Measurements from ENCODE around the gene ANTXRL. TPM values are rescaled to one million over a fixed set of nuclear protein-coding genes. Genes with fewer than 3 reads are reported as not detected.
A peak's percentile ranks its signal among the peaks of the same experiment; 100 is the strongest.
"Not testable (repeated sequence)": the region's sequence is repeated elsewhere in the genome, so short reads cannot be mapped to it uniquely, and the experiment has no call there.

Gene ANTXRL
- polyA plus RNA-seq, 6 donors from 2014 or later, result not detected

GRCh38 chr10:46315071-46315860, 28.5 kb downstream of the ANTXRL start:
- not testable (repeated sequence) for H3K9me3 Mint-ChIP-seq

GRCh38 chr10:46317370-46317769, 30.6 kb downstream of the ANTXRL start:
- Mint-ChIP-seq H3K4me1 (no peaks in the 10 kb centered on the region), H3K27ac (no peak overlapping the region), H3K9me3 (no peaks in the 10 kb centered on the region), H3K36me3 (no peaks in the 10 kb centered on the region), H3K4me3 (no peak overlapping the region), H3K27me3 (no peaks in the 10 kb centered on the region)
- ATAC-seq (ENCODE audit: low read depth in 2 of 2) (no peak), DNase-seq (no peak)

More at GRCh38 chr10:46315071-46315860, 28.5 kb downstream of the ANTXRL start:
- H3K27me3 Mint-ChIP-seq; H3K36me3 Mint-ChIP-seq; ATAC-seq (ENCODE audit: low read depth in 2 of 2); DNase-seq; H3K27ac Mint-ChIP-seq; H3K4me3 Mint-ChIP-seq; H3K4me1 Mint-ChIP-seq: not testable (repeated sequence)

GRCh38 chr10:46317889-46318288, 31.1 kb downstream of the ANTXRL start:
- Mint-ChIP-seq H3K27me3 (no peaks in the 10 kb centered on the region), H3K9me3 (no peaks in the 10 kb centered on the region)

GRCh38 chr10:46318799-46319198, 32.0 kb downstream of the ANTXRL start:
- Mint-ChIP-seq H3K4me1 (no peaks in the 10 kb centered on the region), H3K4me3 (no peak overlapping the region), H3K27ac (no peak overlapping the region), H3K36me3 (no peaks in the 10 kb centered on the region), H3K9me3 (no peaks in the 10 kb centered on the region), H3K27me3 (no peaks in the 10 kb centered on the region)
- ATAC-seq (ENCODE audit: low read depth in 2 of 2), result no peak
- no peak for DNase-seq

More at GRCh38 chr10:46317889-46318288, 31.1 kb downstream of the ANTXRL start:
- no peak for DNase-seq
- no peak overlapping the region for H3K27ac Mint-ChIP-seq
- ATAC-seq (ENCODE audit: low read depth in 2 of 2), result no peak
- no peaks in the 10 kb centered on the region for H3K4me1 Mint-ChIP-seq
- H3K36me3 Mint-ChIP-seq, result no peaks in the 10 kb centered on the region
- H3K4me3 Mint-ChIP-seq, result no peak overlapping the region

- ATAC-seq (ENCODE audit: low read depth in 2 of 2), result no peak
- Mint-ChIP-seq H3K27ac (no peak overlapping the region), H3K27me3 (no peaks in the 10 kb centered on the region), H3K9me3 (no peaks in the 10 kb centered on the region), H3K4me1 (no peaks in the 10 kb centered on the region), H3K4me3 (no peak overlapping the region), H3K36me3 (no peaks in the 10 kb centered on the region)
- no peak for DNase-seq
Measured at GRCh38 chr10:46319389-46319788, 32.6 kb downstream of the ANTXRL start.

GRCh38 chr10:46321770-46322169, 35.0 kb downstream of the ANTXRL start:
- no peak for DNase-seq
- Mint-ChIP-seq H3K36me3 (no peaks in the 10 kb centered on the region), H3K4me1 (peaks cover 0 to under 1% (median 0%) of the 10 kb centered on the region in 3 donors), H3K27me3 (peaks cover 0 to 11% (median 5%) of the 10 kb centered on the region in 3 donors), H3K27ac (no peak overlapping the region), H3K9me3 (no peaks in the 10 kb centered on the region), H3K4me3 (no peak overlapping the region)
- ATAC-seq (ENCODE audit: low read depth in 2 of 2), result no peak

- Mint-ChIP-seq H3K4me3 (no peak overlapping the region), H3K9me3 (no peaks in the 10 kb centered on the region), H3K4me1 (peaks cover 0 to 3% (median 0%) of the 10 kb centered on the region in 3 donors), H3K36me3 (no peaks in the 10 kb centered on the region), H3K27ac (peak overlapping the region in 2 of 6 donors; percentile 4 to 16), H3K27me3 (peaks cover 0 to 18% (median 5%) of the 10 kb centered on the region in 3 donors)
- DNase-seq (no peak), ATAC-seq (ENCODE audit: low read depth in 2 of 2) (no peak)
Measured at GRCh38 chr10:46323176-46323575, 36.4 kb downstream of the ANTXRL start.

GRCh38 chr10:46325021-46325420, 38.2 kb downstream of the ANTXRL start:
- no peak overlapping the region for H3K4me3 Mint-ChIP-seq
- H3K4me1 Mint-ChIP-seq, result peaks cover 0 to 3% (median 0%) of the 10 kb centered on the region in 3 donors
- ATAC-seq (ENCODE audit: low read depth in 2 of 2), result no peak
- H3K27ac Mint-ChIP-seq, result no peak overlapping the region
- no peaks in the 10 kb centered on the region for H3K9me3 Mint-ChIP-seq
- no peaks in the 10 kb centered on the region for H3K36me3 Mint-ChIP-seq
- peaks cover 0 to 18% (median 5%) of the 10 kb centered on the region in 3 donors for H3K27me3 Mint-ChIP-seq
- DNase-seq, result no peak

- no peaks in the 10 kb centered on the region for H3K36me3 Mint-ChIP-seq
- DNase-seq, result no peak
- peak overlapping the region in 1 of 6 donors; percentile 17 for H3K27ac Mint-ChIP-seq
- H3K4me3 Mint-ChIP-seq, result no peak overlapping the region
- H3K9me3 Mint-ChIP-seq, result no peaks in the 10 kb centered on the region
- peaks cover 0 to 3% (median 0%) of the 10 kb centered on the region in 3 donors for H3K4me1 Mint-ChIP-seq
- H3K27me3 Mint-ChIP-seq, result peaks cover 5 to 18% (median 6%) of the 10 kb centered on the region in 3 donors
- no peak for ATAC-seq (ENCODE audit: low read depth in 2 of 2)
Measured at GRCh38 chr10:46326066-46326465, 39.3 kb downstream of the ANTXRL start.

- Mint-ChIP-seq H3K27me3 (peaks cover 5 to 18% (median 6%) of the 10 kb centered on the region in 3 donors), H3K4me3 (no peak overlapping the region), H3K36me3 (no peaks in the 10 kb centered on the region), H3K9me3 (no peaks in the 10 kb centered on the region), H3K27ac (peak overlapping the region in 1 of 6 donors; percentile 49), H3K4me1 (peaks cover 0 to 3% (median 0%) of the 10 kb centered on the region in 3 donors)
- no peak for DNase-seq
- ATAC-seq (ENCODE audit: low read depth in 2 of 2), result no peak
Measured at GRCh38 chr10:46326971-46327370, 40.2 kb downstream of the ANTXRL start.

GRCh38 chr10:46327685-46328084, 40.9 kb downstream of the ANTXRL start:
- Mint-ChIP-seq H3K36me3 (no peaks in the 10 kb centered on the region), H3K27ac (no peak overlapping the region)

GRCh38 chr10:46328853-46329689, 42.3 kb downstream of the ANTXRL start:
- H3K4me3 Mint-ChIP-seq, result no peak overlapping the region
- H3K4me1 Mint-ChIP-seq, result peaks cover 0 to 3% (median 0%) of the 10 kb centered on the region in 3 donors
- no peaks in the 10 kb centered on the region for H3K9me3 Mint-ChIP-seq
- DNase-seq, result no peak
- H3K27ac Mint-ChIP-seq, result peak overlapping the region in 1 of 6 donors; percentile 78
- no peaks in the 10 kb centered on the region for H3K36me3 Mint-ChIP-seq
- no peak for ATAC-seq (ENCODE audit: low read depth in 2 of 2)
- H3K27me3 Mint-ChIP-seq, result peaks cover 5 to 18% (median 6%) of the 10 kb centered on the region in 3 donors

More at GRCh38 chr10:46327685-46328084, 40.9 kb downstream of the ANTXRL start:
- peaks cover 5 to 18% (median 6%) of the 10 kb centered on the region in 3 donors for H3K27me3 Mint-ChIP-seq
- peaks cover 0 to 3% (median 0%) of the 10 kb centered on the region in 3 donors for H3K4me1 Mint-ChIP-seq
- no peak overlapping the region for H3K4me3 Mint-ChIP-seq
- no peak for ATAC-seq (ENCODE audit: low read depth in 2 of 2)
- no peaks in the 10 kb centered on the region for H3K9me3 Mint-ChIP-seq
- no peak for DNase-seq

- H3K27me3 Mint-ChIP-seq, result peaks cover 5 to 18% (median 6%) of the 10 kb centered on the region in 3 donors
- peaks cover 0 to 3% (median 0%) of the 10 kb centered on the region in 3 donors for H3K4me1 Mint-ChIP-seq
- no peak overlapping the region for H3K4me3 Mint-ChIP-seq
- H3K9me3 Mint-ChIP-seq, result no peaks in the 10 kb centered on the region
- DNase-seq (no peak), ATAC-seq (ENCODE audit: low read depth in 2 of 2) (no peak)
- H3K36me3 Mint-ChIP-seq, result no peaks in the 10 kb centered on the region
- no peak overlapping the region for H3K27ac Mint-ChIP-seq
Measured at GRCh38 chr10:46329690-46330016, 42.9 kb downstream of the ANTXRL start.

All from naive B cell (primary cell).